ENCODE results near the gene SHROOM1. TPM values are rescaled to one million over a fixed set of nuclear protein-coding genes. Genes with fewer than 3 reads are reported as not detected.

Gene SHROOM1
- total RNA-seq, 4 donors from 2014 or later = 7.0 to 17.0 (median 9.1) TPM

DNA sequence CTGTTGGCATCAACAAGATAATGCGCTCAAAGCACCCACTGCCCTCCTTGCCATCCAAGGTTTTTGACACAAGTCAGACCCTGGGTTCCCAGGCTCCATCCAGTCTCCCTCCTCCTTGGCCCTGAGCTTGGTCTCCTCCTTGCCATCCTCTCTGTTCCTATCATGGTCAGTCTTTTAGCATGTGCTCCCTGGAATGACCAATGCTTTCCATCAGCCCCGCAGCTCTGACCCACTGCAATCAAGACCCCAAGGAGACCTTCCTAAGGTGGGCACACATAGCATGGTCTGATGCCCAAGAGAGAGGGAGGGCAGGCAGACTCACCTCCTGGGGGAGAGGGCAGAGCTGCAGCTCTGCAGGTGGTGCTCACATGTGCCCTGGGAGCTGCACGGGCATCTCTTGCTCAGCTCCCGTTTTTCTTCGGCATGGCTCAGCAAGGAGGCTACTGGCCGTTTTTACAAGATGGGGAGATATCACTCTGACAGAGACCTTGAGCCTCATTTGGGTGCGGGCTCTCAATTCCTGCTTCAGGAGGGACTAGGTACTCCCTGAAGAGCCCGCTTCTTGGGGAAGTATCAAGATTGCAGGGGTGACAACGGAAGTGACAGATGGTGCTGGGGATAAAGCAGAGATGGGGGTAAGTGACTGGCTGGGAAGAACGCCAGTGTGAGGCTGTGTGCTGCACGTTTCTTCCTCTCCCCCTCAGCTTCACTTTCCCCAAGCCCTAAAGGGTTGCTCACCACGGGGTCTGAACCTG is 56.7 kb downstream of the SHROOM1 start:
- no peak for ATAC-seq (ENCODE audit: low FRiP score)
- no peak for DNase-seq (ENCODE audit: low spot score)

GRCh38 chr5:132773114-132773513 is 57.3 kb downstream of the SHROOM1 start:
- DNase-seq (ENCODE audit: low spot score) = no peak
- no peak for ATAC-seq (ENCODE audit: low FRiP score)
- TF ChIP-seq CTCF (IDR thresholded peaks at IDR 0.05) = no peak

More for the DNA sequence above, 56.7 kb downstream of the SHROOM1 start:
- no peak for TF ChIP-seq CTCF (IDR thresholded peaks at IDR 0.05)

DNA sequence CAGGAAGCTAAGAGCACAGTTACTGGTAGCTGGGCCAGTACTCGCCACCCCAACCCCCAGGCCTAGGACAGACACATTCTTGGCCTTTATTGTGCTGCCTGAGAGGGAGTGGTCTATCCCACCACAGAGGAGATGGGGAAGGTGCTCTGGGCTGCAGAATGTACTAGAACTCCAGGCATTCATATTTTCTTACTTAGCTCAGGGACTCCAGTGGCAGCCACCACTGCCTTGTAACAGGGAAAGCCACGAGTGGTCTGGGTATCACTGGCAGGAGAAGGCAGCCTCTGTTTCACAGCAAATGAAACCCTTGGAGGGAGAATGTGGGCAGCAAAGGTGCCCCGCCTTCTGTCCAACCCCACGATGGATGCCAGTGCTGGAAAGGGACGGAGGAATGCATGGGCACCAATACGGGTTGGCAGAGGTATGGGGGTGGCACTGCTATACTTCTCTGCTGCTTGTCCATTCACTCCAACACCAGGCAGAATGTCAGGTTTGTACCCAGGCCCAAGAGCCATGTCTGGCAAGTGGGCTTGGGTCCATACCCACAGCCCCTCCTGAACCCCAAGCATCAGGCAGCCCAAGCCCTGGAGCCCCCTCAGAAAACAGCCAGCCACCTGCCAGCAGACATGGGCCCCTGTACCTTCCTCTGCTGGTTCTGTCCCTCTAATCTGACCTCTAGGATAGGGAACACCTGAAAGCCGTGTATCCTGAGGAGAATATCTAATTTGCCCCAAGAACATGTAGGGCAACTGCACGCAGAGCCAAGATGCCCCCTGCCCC is 58.0 kb downstream of the SHROOM1 start:
- no peak for DNase-seq (ENCODE audit: low spot score)
- no peak for TF ChIP-seq CTCF (IDR thresholded peaks at IDR 0.05)
- no peak for ATAC-seq (ENCODE audit: low FRiP score)

Small RNA genes lying within 50 kb of the gene (small RNA-seq; reads per million reads assigned to genes)
- gene RNA5SP192 = not detected

Other genes with a start within 250 kb of the SHROOM1 start
- gene IL13, start 172.5 kb downstream of the SHROOM1 start, total RNA-seq = 1 to 10 TPM in 1 of 4 donors, under 1 TPM in 1, not detected in 2; 0.24 to 1.1 TPM
- not detected for gene IL4, start 156.7 kb downstream of the SHROOM1 start, total RNA-seq
- 10 to 100 TPM in 1 of 4 donors, 1 to 10 TPM in 3; 4.4 to 10.4 (median 5.9) TPM for gene KIF3A, start 93.1 kb downstream of the SHROOM1 start, total RNA-seq
- under 1 TPM in 2 of 4 donors, not detected in 2; 0.12 to 0.19 TPM for gene CCNI2, start 83.2 kb downstream of the SHROOM1 start, total RNA-seq
- 10 to 100 TPM; 27.6 to 42.1 (median 29.7) TPM for gene SEPTIN8, start 53.4 kb downstream of the SHROOM1 start, total RNA-seq
- under 1 TPM in 2 of 4 donors, not detected in 2; 0.13 to 0.28 TPM for gene SOWAHA, start 17.3 kb downstream of the SHROOM1 start, total RNA-seq
- gene GDF9, start 35.8 kb upstream of the SHROOM1 start, total RNA-seq = 1 to 10 TPM in 1 of 4 donors, under 1 TPM in 2, not detected in 1; 0.24 to 1.3 (median 0.31) TPM
- gene UQCRQ, start 36.0 kb upstream of the SHROOM1 start, total RNA-seq = 100 to 1,000 TPM in 3 of 4 donors, 10 to 100 TPM in 1; 89.7 to 173 (median 115) TPM
- gene LEAP2, start 43.0 kb upstream of the SHROOM1 start, total RNA-seq = 1 to 10 TPM in 3 of 4 donors, under 1 TPM in 1; 0.84 to 2.3 (median 1.4) TPM
- 100 to 1,000 TPM in 2 of 4 donors, 10 to 100 TPM in 2; 52.8 to 118 (median 87.5) TPM for gene AFF4, start 133.0 kb upstream of the SHROOM1 start, total RNA-seq
- gene ZCCHC10, start 195.9 kb upstream of the SHROOM1 start, total RNA-seq = 10 to 100 TPM; 13.8 to 21.4 (median 16.9) TPM
- gene HSPA4, start 221.4 kb upstream of the SHROOM1 start, total RNA-seq = 10 to 100 TPM; 43.3 to 81.7 (median 61.5) TPM